Esophagus squamous epithelium (tissue), 5 donors: ENCODE results near the gene NEB. TPM values are rescaled to one million over a fixed set of nuclear protein-coding genes. Genes with fewer than 3 reads are reported as not detected.

Experiments used
- DNase-seq: peaks from one replicate; lab custom pipeline; 2025; lab: John Stamatoyannopoulos, UW
- H3K27ac ChIP-seq, 4 donors: fragments of 200-600 bp; sonication (generic); one replicate each; pipeline ENCODE4 v1.5.1; 2016 to 2019; ENCODE audit warnings: mild to moderate bottlenecking in 1 of 4
- H3K27me3 ChIP-seq, 4 donors: fragments of 200-600 bp; sonication (generic); 1 replicate in 3 of 4; 2 replicates in 1 of 4; pipeline versions ENCODE4 v1.5.1 to v1.6.0; 2017 to 2021; ENCODE audit warnings: antibody characterized with exemption in 1 of 4
- H3K36me3 ChIP-seq, 3 donors: fragments of 200-600 bp; sonication (generic); one replicate each; pipeline ENCODE4 v1.5.1; 2016 to 2019
- H3K4me1 ChIP-seq, 3 donors: fragments of 200-600 bp; sonication (generic); one replicate each; pipeline ENCODE4 v1.5.1; 2017 to 2019
- H3K4me3 ChIP-seq, 4 donors: fragments of 200-600 bp; sonication (generic); 1 replicate in 3 of 4; 2 replicates in 1 of 4; pipeline ENCODE4 v1.5.1; 2016 to 2019; ENCODE audit warnings: mild to moderate bottlenecking in 2 of 4, moderate library complexity in 1 of 4
- H3K9me3 ChIP-seq, 3 donors: fragments of 200-600 bp; sonication (generic); one replicate each; pipeline ENCODE4 v1.5.1; 2016 to 2019
- CTCF ChIP-seq, 6 experiments: fragments of 450-650 bp in 4 of 6; fragments of 200-600 bp in 2 of 6; sonication (generic) in 2 of 6; IDR thresholded peaks; one replicate each; pipeline ENCODE4 v1.5.1; 2016 to 2019; ENCODE audit warnings: antibody characterized with exemption in 6 of 6, mild to moderate bottlenecking in 4 of 6, moderate library complexity in 4 of 6
- POLR2A ChIP-seq, 4 donors: fragments of 450-650 bp; IDR thresholded peaks; one replicate each; pipeline ENCODE4 v1.6.1; 2017; ENCODE audit warnings: antibody characterized with exemption in 4 of 4, mild to moderate bottlenecking in 4 of 4, moderate library complexity in 3 of 4
- WGBS, 2 donors: methylation state at CpG; one replicate each; pipeline ENCODE4 v1.1.5; 2018; 5-methylcytosine and 5-hydroxymethylcytosine counted together
- intact Hi-C: fragments of 100-400 bp; cut with DNase I; formaldehyde crosslinking; loops from one replicate; pipeline ENCODE4 v1.15.0; 2022
- total RNA-seq, 4 donors: library from RNA; depleted of rRNA; stranded (reverse); fragments of >200 nt; gene quantifications; one replicate each; pipeline ENCODE4 v1.1.0, GENCODE V29; 2016
- donor health status: DM: yes; HTN: yes; CAD: no.

Gene NEB
- total RNA-seq, 4 donors from 2014 or later, result 0.23 to 1.1 (median 0.61) TPM

- intact Hi-C loops, result no loop called here
- Histone ChIP-seq H3K4me3 (no peak overlapping the region), H3K36me3 (peaks cover 4 to 36% (median 6%) of the 10 kb centered on the region in 3 donors), H3K9me3 (no peaks in the 10 kb centered on the region), H3K27me3 (no peaks in the 10 kb centered on the region), H3K4me1 (peaks cover 3 to 18% (median 7%) of the 10 kb centered on the region in 3 donors), H3K27ac (peak overlapping the region in 3 of 4 donors; percentile 9 to 42 (median 26))
- WGBS, 2 donors, result 12 to 16% methylated on average over 3 of the region's 3 CpGs
- DNase-seq, result no peak
- TF ChIP-seq POLR2A (IDR thresholded peaks at IDR 0.05) (no peak), CTCF (IDR thresholded peaks at IDR 0.05) (no peak)
These were observed 40.2 kb upstream of the NEB start for GRCh38 chr2:151774506-151774905.

- no peak for DNase-seq
- intact Hi-C loops, result no loop called here
- TF ChIP-seq POLR2A (IDR thresholded peaks at IDR 0.05) (no peak), CTCF (IDR thresholded peaks at IDR 0.05) (no peak)
- no peaks in the 10 kb centered on the region for H3K27me3 ChIP-seq
- peaks cover 3 to 18% (median 7%) of the 10 kb centered on the region in 3 donors for H3K4me1 ChIP-seq
- WGBS, 2 donors, result 71 to 79% methylated on average over 10 of the region's 10 CpGs
- peak overlapping the region in 1 of 4 donors; percentile 18 for H3K27ac ChIP-seq
- H3K9me3 ChIP-seq, result no peaks in the 10 kb centered on the region
- peaks cover 0 to 11% (median 0%) of the 10 kb centered on the region in 3 donors for H3K36me3 ChIP-seq
- no peak overlapping the region for H3K4me3 ChIP-seq
These were observed 37.5 kb upstream of the NEB start for GRCh38 chr2:151771599-151772358.

GRCh38 chr2:151770995-151771394, 36.7 kb upstream of the NEB start:
- TF ChIP-seq POLR2A (IDR thresholded peaks at IDR 0.05) (no peak), CTCF (IDR thresholded peaks at IDR 0.05) (no peak)
- no peaks in the 10 kb centered on the region for H3K9me3 ChIP-seq
- no peak overlapping the region for H3K4me3 ChIP-seq
- H3K27me3 ChIP-seq, result no peaks in the 10 kb centered on the region
- H3K27ac ChIP-seq, result no peak overlapping the region
- WGBS, 2 donors, result 80 to 85% methylated on average over 2 of the region's 2 CpGs
- no peak for DNase-seq
- H3K4me1 ChIP-seq, result peaks cover 3 to 18% (median 7%) of the 10 kb centered on the region in 3 donors
- H3K36me3 ChIP-seq, result peaks cover 0 to 3% (median 0%) of the 10 kb centered on the region in 3 donors
- intact Hi-C loops, result no loop called here

- Histone ChIP-seq H3K4me1 (peaks cover under 1 to 12% (median under 1%) of the 10 kb centered on the region in 3 donors), H3K9me3 (no peaks in the 10 kb centered on the region), H3K27me3 (no peaks in the 10 kb centered on the region), H3K36me3 (no peaks in the 10 kb centered on the region), H3K27ac (no peak overlapping the region), H3K4me3 (no peak overlapping the region)
- WGBS, 2 donors, result 100% methylated on average over 1 of the region's 1 CpG
- intact Hi-C loops, result no loop called here
- TF ChIP-seq CTCF (IDR thresholded peaks at IDR 0.05) (no peak), POLR2A (IDR thresholded peaks at IDR 0.05) (no peak)
- no peak for DNase-seq
These were observed 35.3 kb upstream of the NEB start for GRCh38 chr2:151769606-151770005.

GRCh38 chr2:151767536-151767935, 33.3 kb upstream of the NEB start:
- H3K27ac ChIP-seq, result no peak overlapping the region
- no peaks in the 10 kb centered on the region for H3K27me3 ChIP-seq
- intact Hi-C loops, result no loop called here
- WGBS, 2 donors, result 54 to 76% methylated on average over 2 of the region's 2 CpGs
- peaks cover 0 to 4% (median 0%) of the 10 kb centered on the region in 3 donors for H3K4me1 ChIP-seq
- DNase-seq, result no peak
- no peaks in the 10 kb centered on the region for H3K9me3 ChIP-seq
- no peak for TF ChIP-seq POLR2A (IDR thresholded peaks at IDR 0.05)
- TF ChIP-seq CTCF (IDR thresholded peaks at IDR 0.05), result no peak
- H3K36me3 ChIP-seq, result no peaks in the 10 kb centered on the region
- no peak overlapping the region for H3K4me3 ChIP-seq
